Measurements from ENCODE around the gene NAV1.
"Not testable (repeated sequence)": the region's sequence is repeated elsewhere in the genome, so short reads cannot be mapped to it uniquely, and the experiment has no call there.

Gene NAV1

GRCh38 chr1:201513498-201514243 is 25.3 kb upstream of the NAV1 start:
- no peaks in the 10 kb centered on the region for H3K36me3 ChIP-seq (ENCODE audit: control insufficient read depth, insufficient read depth, low read length)
- H3K4me3 ChIP-seq (ENCODE audit: extremely low read depth, insufficient read depth, low read length, poor library complexity, severe bottlenecking): no peak overlapping the region
- WGBS, 2 experiments (ENCODE audit: insufficient coverage in 2 of 2): 93% methylated on average over 3 to 5 of the region's 6 CpGs
- peaks cover 39% of the 10 kb centered on the region for H3K4me1 ChIP-seq (ENCODE audit: control insufficient read depth, insufficient read depth, low read length, poor library complexity, severe bottlenecking)
- H3K27ac ChIP-seq (ENCODE audit: low read depth, low read length, severe bottlenecking): peak overlapping the region; percentile 75
- H3K9me3 ChIP-seq (ENCODE audit: control insufficient read depth, low read length): no peaks in the 10 kb centered on the region

GRCh38 chr1:201514466-201514865 is 24.5 kb upstream of the NAV1 start:
- Histone ChIP-seq H3K4me1 (ENCODE audit: control insufficient read depth, insufficient read depth, low read length, poor library complexity, severe bottlenecking) (peaks cover 34% of the 10 kb centered on the region), H3K9me3 (ENCODE audit: control insufficient read depth, low read length) (no peaks in the 10 kb centered on the region), H3K36me3 (ENCODE audit: control insufficient read depth, insufficient read depth, low read length) (no peaks in the 10 kb centered on the region), H3K27ac (ENCODE audit: low read depth, low read length, severe bottlenecking) (peak overlapping the region; percentile 23), H3K4me3 (ENCODE audit: extremely low read depth, insufficient read depth, low read length, poor library complexity, severe bottlenecking) (no peak overlapping the region)
- 100% methylated on average over 1 to 2 of the region's 2 CpGs for WGBS, 2 experiments (ENCODE audit: insufficient coverage in 2 of 2)

- Histone ChIP-seq H3K4me3 (ENCODE audit: extremely low read depth, insufficient read depth, low read length, poor library complexity, severe bottlenecking) (no peak overlapping the region), H3K4me1 (ENCODE audit: control insufficient read depth, insufficient read depth, low read length, poor library complexity, severe bottlenecking) (peaks cover 34% of the 10 kb centered on the region), H3K9me3 (ENCODE audit: control insufficient read depth, low read length) (no peaks in the 10 kb centered on the region), H3K36me3 (ENCODE audit: control insufficient read depth, insufficient read depth, low read length) (no peaks in the 10 kb centered on the region), H3K27ac (ENCODE audit: low read depth, low read length, severe bottlenecking) (no peak overlapping the region)
- 91 to 93% methylated on average over 8 to 9 of the region's 9 CpGs for WGBS, 2 experiments (ENCODE audit: insufficient coverage in 2 of 2)
Measured at GRCh38 chr1:201515062-201515750, 23.7 kb upstream of the NAV1 start.

- Histone ChIP-seq H3K36me3 (ENCODE audit: control insufficient read depth, insufficient read depth, low read length) (no peaks in the 10 kb centered on the region), H3K4me3 (ENCODE audit: extremely low read depth, insufficient read depth, low read length, poor library complexity, severe bottlenecking) (no peak overlapping the region), H3K27ac (ENCODE audit: low read depth, low read length, severe bottlenecking) (no peak overlapping the region), H3K9me3 (ENCODE audit: control insufficient read depth, low read length) (no peaks in the 10 kb centered on the region), H3K4me1 (ENCODE audit: control insufficient read depth, insufficient read depth, low read length, poor library complexity, severe bottlenecking) (peaks cover 34% of the 10 kb centered on the region)
- WGBS, 2 experiments (ENCODE audit: insufficient coverage in 2 of 2): 100% methylated on average over 1 of the region's 1 CpG; no CpG with 5 or more reads in 1 of the 2 experiments
Measured at GRCh38 chr1:201515895-201516294, 23.0 kb upstream of the NAV1 start.

- H3K4me3 ChIP-seq (ENCODE audit: extremely low read depth, insufficient read depth, low read length, poor library complexity, severe bottlenecking): no peak overlapping the region
- H3K27ac ChIP-seq (ENCODE audit: low read depth, low read length, severe bottlenecking): no peak overlapping the region
- WGBS, 2 experiments (ENCODE audit: insufficient coverage in 2 of 2): no CpG with 5 or more reads among the region's 2 CpGs
- no peaks in the 10 kb centered on the region for H3K9me3 ChIP-seq (ENCODE audit: control insufficient read depth, low read length)
- no peaks in the 10 kb centered on the region for H3K36me3 ChIP-seq (ENCODE audit: control insufficient read depth, insufficient read depth, low read length)
- H3K4me1 ChIP-seq (ENCODE audit: control insufficient read depth, insufficient read depth, low read length, poor library complexity, severe bottlenecking): peaks cover 31% of the 10 kb centered on the region
Measured at GRCh38 chr1:201516511-201517127, 22.3 kb upstream of the NAV1 start.

GRCh38 chr1:201517631-201518030 is 21.3 kb upstream of the NAV1 start:
- 92 to 93% methylated on average over 6 of the region's 7 CpGs for WGBS, 2 experiments (ENCODE audit: insufficient coverage in 2 of 2)
- H3K4me1 ChIP-seq (ENCODE audit: control insufficient read depth, insufficient read depth, low read length, poor library complexity, severe bottlenecking): peaks cover 23% of the 10 kb centered on the region
- H3K9me3 ChIP-seq (ENCODE audit: control insufficient read depth, low read length): no peaks in the 10 kb centered on the region
- H3K36me3 ChIP-seq (ENCODE audit: control insufficient read depth, insufficient read depth, low read length): no peaks in the 10 kb centered on the region
- no peak overlapping the region for H3K27ac ChIP-seq (ENCODE audit: low read depth, low read length, severe bottlenecking)
- H3K4me3 ChIP-seq (ENCODE audit: extremely low read depth, insufficient read depth, low read length, poor library complexity, severe bottlenecking): no peak overlapping the region

GRCh38 chr1:201518071-201518470 is 20.9 kb upstream of the NAV1 start:
- Histone ChIP-seq H3K9me3 (ENCODE audit: control insufficient read depth, low read length) (no peaks in the 10 kb centered on the region), H3K4me1 (ENCODE audit: control insufficient read depth, insufficient read depth, low read length, poor library complexity, severe bottlenecking) (peaks cover 20% of the 10 kb centered on the region), H3K36me3 (ENCODE audit: control insufficient read depth, insufficient read depth, low read length) (no peaks in the 10 kb centered on the region), H3K4me3 (ENCODE audit: extremely low read depth, insufficient read depth, low read length, poor library complexity, severe bottlenecking) (no peak overlapping the region), H3K27ac (ENCODE audit: low read depth, low read length, severe bottlenecking) (no peak overlapping the region)
- 88 to 100% methylated on average over 2 to 4 of the region's 5 CpGs for WGBS, 2 experiments (ENCODE audit: insufficient coverage in 2 of 2)

- H3K4me3 ChIP-seq (ENCODE audit: extremely low read depth, insufficient read depth, low read length, poor library complexity, severe bottlenecking); H3K27ac ChIP-seq (ENCODE audit: low read depth, low read length, severe bottlenecking); H3K4me1 ChIP-seq (ENCODE audit: control insufficient read depth, insufficient read depth, low read length, poor library complexity, severe bottlenecking); H3K36me3 ChIP-seq (ENCODE audit: control insufficient read depth, insufficient read depth, low read length); H3K9me3 ChIP-seq (ENCODE audit: control insufficient read depth, low read length): not testable (repeated sequence)
- 73 to 85% methylated on average over 8 to 10 of the region's 14 CpGs for WGBS, 2 experiments (ENCODE audit: insufficient coverage in 2 of 2)
Measured at GRCh38 chr1:201520046-201520575, 18.8 kb upstream of the NAV1 start.

GRCh38 chr1:201525193-201525778 is 13.6 kb upstream of the NAV1 start:
- Histone ChIP-seq H3K9me3 (ENCODE audit: control insufficient read depth, low read length) (no peaks in the 10 kb centered on the region), H3K27ac (ENCODE audit: low read depth, low read length, severe bottlenecking) (no peak overlapping the region), H3K4me3 (ENCODE audit: extremely low read depth, insufficient read depth, low read length, poor library complexity, severe bottlenecking) (no peak overlapping the region), H3K36me3 (ENCODE audit: control insufficient read depth, insufficient read depth, low read length) (no peaks in the 10 kb centered on the region), H3K4me1 (ENCODE audit: control insufficient read depth, insufficient read depth, low read length, poor library complexity, severe bottlenecking) (no peaks in the 10 kb centered on the region)
- WGBS, 2 experiments (ENCODE audit: insufficient coverage in 2 of 2): no CpG with 5 or more reads among the region's 1 CpG

- no CpG with 5 or more reads among the region's 5 CpGs for WGBS, 2 experiments (ENCODE audit: insufficient coverage in 2 of 2)
- no peaks in the 10 kb centered on the region for H3K9me3 ChIP-seq (ENCODE audit: control insufficient read depth, low read length)
- H3K4me1 ChIP-seq (ENCODE audit: control insufficient read depth, insufficient read depth, low read length, poor library complexity, severe bottlenecking): peaks cover 17% of the 10 kb centered on the region
- no peak overlapping the region for H3K27ac ChIP-seq (ENCODE audit: low read depth, low read length, severe bottlenecking)
- no peak overlapping the region for H3K4me3 ChIP-seq (ENCODE audit: extremely low read depth, insufficient read depth, low read length, poor library complexity, severe bottlenecking)
- H3K36me3 ChIP-seq (ENCODE audit: control insufficient read depth, insufficient read depth, low read length): no peaks in the 10 kb centered on the region
Measured at GRCh38 chr1:201527879-201528278, 11.0 kb upstream of the NAV1 start.
